ENCODE measurements around the gene FRS2.

DNA sequence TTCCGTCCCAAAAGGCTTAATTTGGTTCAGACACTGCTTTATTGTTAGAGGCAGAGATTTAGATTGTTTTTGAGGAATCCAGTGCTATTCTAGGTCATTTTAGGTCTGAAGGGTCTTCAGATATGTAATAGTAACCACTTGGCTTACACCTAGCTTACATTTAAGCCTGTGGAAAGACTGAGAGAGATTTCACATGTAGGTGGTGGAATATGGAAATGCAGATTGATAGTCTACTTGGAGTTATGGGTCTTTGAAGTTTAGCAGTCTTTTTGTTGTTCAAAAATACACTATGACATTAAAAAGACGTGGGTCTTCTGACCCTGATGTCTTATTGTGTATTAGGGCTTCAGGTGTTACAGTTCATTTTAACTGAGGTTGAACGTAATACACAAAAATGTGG is 63.7 kb downstream of the FRS2 start:
- no peak for TF ChIP-seq POLR2AphosphoS5 (IDR thresholded peaks at IDR 0.05; ENCODE audit: low read depth, low read length)
- no peak for TF ChIP-seq POLR2A (IDR thresholded peaks at IDR 0.05; ENCODE audit: low read depth, low read length)
- TF ChIP-seq TAF1 (IDR thresholded peaks at IDR 0.05; ENCODE audit: borderline replicate concordance, low read depth, low read length): no peak

All from GM12892 (cell line).